GM12874 (cell line): ENCODE results near the gene PHC2.

Experiments used
- CTCF ChIP-seq: IDR thresholded peaks from 2 replicates; pipeline ENCODE4 v1.5.1; 2011; ENCODE audit warnings: low read depth, mild to moderate bottlenecking, control low read depth, low read length, moderate library complexity; ENCODE audit not compliant: insufficient read depth

The PHC2 gene

GRCh38 chr1:33460947-33461629, 30.2 kb upstream of the PHC2 start:
- TF ChIP-seq CTCF = no peak

- no peak for TF ChIP-seq CTCF
Measured at GRCh38 chr1:33460144-33460543, 29.2 kb upstream of the PHC2 start.

GRCh38 chr1:33459691-33460090, 28.8 kb upstream of the PHC2 start:
- no peak for TF ChIP-seq CTCF

GRCh38 chr1:33456502-33456886, 25.6 kb upstream of the PHC2 start:
- no peak for TF ChIP-seq CTCF

- TF ChIP-seq CTCF = peak; percentile 77
Measured at GRCh38 chr1:33455539-33456501, 24.9 kb upstream of the PHC2 start.

- TF ChIP-seq CTCF = no peak
Measured at GRCh38 chr1:33454646-33455282, 23.9 kb upstream of the PHC2 start.

GRCh38 chr1:33446590-33446989, 15.7 kb upstream of the PHC2 start:
- no peak for TF ChIP-seq CTCF
